Astrocyte (in vitro differentiated cells and primary cell): Measurements from ENCODE around the gene GCNT2. TPM values are rescaled to one million over a fixed set of nuclear protein-coding genes. Genes with fewer than 3 reads are reported as not detected.

ENCODE experiments used
- DNase-seq: peaks from one replicate; pipeline ENCODE4 v3.0.0-alpha.2; 2010; ENCODE audit warnings: low read depth
- FAIRE-seq: peaks from 2 replicates; lab custom pipeline; 2011; peaks lifted over from hg19 to GRCh38; lab: Jason Lieb, UNC
- H2AFZ ChIP-seq: 2 replicates; pipeline ENCODE4 v1.6.0; 2012; ENCODE audit warnings: low read depth, low read length, inconsistent platforms
- H3K27ac ChIP-seq: 2 replicates; pipeline ENCODE4 v1.5.1; 2011; ENCODE audit warnings: low read depth, low read length, inconsistent platforms
- H3K27me3 ChIP-seq: 2 replicates; pipeline ENCODE4 v1.6.0; 2011; ENCODE audit warnings: low read length, inconsistent platforms; ENCODE audit not compliant: insufficient read depth
- H3K36me3 ChIP-seq: 2 replicates; pipeline ENCODE4 v1.5.1; 2011; ENCODE audit warnings: low read length, inconsistent platforms; ENCODE audit not compliant: insufficient read depth
- H3K4me1 ChIP-seq: 2 replicates; pipeline ENCODE4 v1.5.1; 2011; ENCODE audit warnings: low read length, inconsistent platforms; ENCODE audit not compliant: insufficient read depth
- H3K4me2 ChIP-seq: 2 replicates; pipeline ENCODE4 v1.6.0; 2012; ENCODE audit warnings: low read length, inconsistent platforms
- H3K4me3 ChIP-seq: 2 replicates; pipeline ENCODE4 v1.5.1; 2011; ENCODE audit warnings: low read depth, mild to moderate bottlenecking, low read length, inconsistent platforms; ENCODE audit not compliant: insufficient read depth
- H3K79me2 ChIP-seq: 2 replicates; pipeline ENCODE4 v1.6.0; 2012; ENCODE audit warnings: mild to moderate bottlenecking, low read length, inconsistent platforms; ENCODE audit not compliant: insufficient read depth
- H3K9ac ChIP-seq: 2 replicates; pipeline ENCODE4 v1.6.0; 2012; ENCODE audit warnings: mild to moderate bottlenecking, low read length, inconsistent platforms
- H3K9me3 ChIP-seq: 2 replicates; pipeline ENCODE4 v1.5.1; 2012; ENCODE audit warnings: low read depth, mild to moderate bottlenecking, low read length, inconsistent platforms; ENCODE audit not compliant: insufficient read depth
- H4K20me1 ChIP-seq: 2 replicates; pipeline ENCODE4 v1.6.0; 2012; ENCODE audit warnings: low read length, inconsistent platforms; ENCODE audit not compliant: insufficient read depth
- H3K27ac Mint-ChIP-seq: one replicate; pipeline ENCODE4 v1.8.0; 2021; ENCODE audit warnings: mild to moderate bottlenecking, mixed read lengths; ENCODE audit not compliant: unreplicated experiment
- H3K27me3 Mint-ChIP-seq: one replicate; pipeline ENCODE4 v1.8.0; 2021; ENCODE audit warnings: low read depth, mixed read lengths; ENCODE audit not compliant: unreplicated experiment
- H3K36me3 Mint-ChIP-seq: one replicate; pipeline ENCODE4 v1.8.0; 2021; ENCODE audit warnings: low read depth, mixed read lengths; ENCODE audit not compliant: unreplicated experiment
- H3K4me1 Mint-ChIP-seq: one replicate; pipeline ENCODE4 v1.8.0; 2021; ENCODE audit warnings: low read depth, mixed read lengths; ENCODE audit not compliant: unreplicated experiment
- H3K4me3 Mint-ChIP-seq: one replicate; pipeline ENCODE4 v1.8.0; 2021; ENCODE audit warnings: mild to moderate bottlenecking, moderate library complexity, mixed read lengths; ENCODE audit not compliant: unreplicated experiment
- H3K9me3 Mint-ChIP-seq: one replicate; pipeline ENCODE4 v1.8.0; 2021; ENCODE audit warnings: mild to moderate bottlenecking, mixed read lengths; ENCODE audit not compliant: unreplicated experiment
- EZH2 ChIP-seq: IDR thresholded peaks from 2 replicates; pipeline ENCODE4 v1.6.1; 2012; ENCODE audit warnings: mild to moderate bottlenecking, low read length, inconsistent platforms; ENCODE audit not compliant: insufficient read depth
- total RNA-seq: library from RNA; stranded (reverse); gene quantifications from 2 replicates; pipeline ENCODE4 v1.2.1, GENCODE V29; 2021
- TF ChIP-seq, protein P1 (sequence below): IDR thresholded peaks from 2 replicates; pipeline ENCODE4 v1.5.1; 2011; ENCODE audit warnings: low read depth, mild to moderate bottlenecking, inconsistent platforms, low read length, moderate library complexity; ENCODE audit not compliant: insufficient read depth

The GCNT2 gene
- total RNA-seq, 1 donor from 2014 or later = 14.8 TPM

DNA sequence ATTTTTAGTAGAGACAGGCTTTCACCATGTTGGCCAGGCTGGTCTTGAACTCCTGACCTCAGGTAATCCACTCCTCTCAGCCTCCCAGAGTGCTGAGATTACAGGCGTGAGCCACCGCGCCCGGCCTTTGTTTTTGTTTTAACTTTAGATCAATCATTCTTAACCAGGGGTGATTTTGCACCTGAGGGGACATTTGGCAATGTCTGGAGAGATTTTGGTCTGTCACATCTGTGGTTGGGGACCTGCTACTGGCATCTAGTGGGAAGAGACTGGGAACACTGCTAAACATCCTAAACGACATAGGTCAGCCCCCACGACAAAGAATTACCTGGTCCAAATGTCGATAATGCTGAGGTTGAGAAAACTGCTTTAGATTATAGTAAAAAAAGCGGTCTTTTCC, 91.0 kb downstream of the GCNT2 start:
- Mint-ChIP-seq H3K9me3 (peaks cover 9% of the 10 kb centered on the region), H3K4me3 (no peak overlapping the region), H3K4me1 (no peaks in the 10 kb centered on the region), H3K27ac (no peak overlapping the region), H3K27me3 (no peaks in the 10 kb centered on the region), H3K36me3 (peaks cover 7% of the 10 kb centered on the region)
- H4K20me1 ChIP-seq = no peaks in the 10 kb centered on the region
- H3K36me3 ChIP-seq = no peaks in the 10 kb centered on the region
- H3K79me2 ChIP-seq = no peaks in the 10 kb centered on the region
- no peak for DNase-seq
- H3K4me1 ChIP-seq = no peaks in the 10 kb centered on the region
- H3K27ac ChIP-seq = no peak overlapping the region
- H3K9me3 ChIP-seq = peaks cover 3% of the 10 kb centered on the region
- TF ChIP-seq, protein P1, sequence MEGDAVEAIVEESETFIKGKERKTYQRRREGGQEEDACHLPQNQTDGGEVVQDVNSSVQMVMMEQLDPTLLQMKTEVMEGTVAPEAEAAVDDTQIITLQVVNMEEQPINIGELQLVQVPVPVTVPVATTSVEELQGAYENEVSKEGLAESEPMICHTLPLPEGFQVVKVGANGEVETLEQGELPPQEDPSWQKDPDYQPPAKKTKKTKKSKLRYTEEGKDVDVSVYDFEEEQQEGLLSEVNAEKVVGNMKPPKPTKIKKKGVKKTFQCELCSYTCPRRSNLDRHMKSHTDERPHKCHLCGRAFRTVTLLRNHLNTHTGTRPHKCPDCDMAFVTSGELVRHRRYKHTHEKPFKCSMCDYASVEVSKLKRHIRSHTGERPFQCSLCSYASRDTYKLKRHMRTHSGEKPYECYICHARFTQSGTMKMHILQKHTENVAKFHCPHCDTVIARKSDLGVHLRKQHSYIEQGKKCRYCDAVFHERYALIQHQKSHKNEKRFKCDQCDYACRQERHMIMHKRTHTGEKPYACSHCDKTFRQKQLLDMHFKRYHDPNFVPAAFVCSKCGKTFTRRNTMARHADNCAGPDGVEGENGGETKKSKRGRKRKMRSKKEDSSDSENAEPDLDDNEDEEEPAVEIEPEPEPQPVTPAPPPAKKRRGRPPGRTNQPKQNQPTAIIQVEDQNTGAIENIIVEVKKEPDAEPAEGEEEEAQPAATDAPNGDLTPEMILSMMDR = no peak
- no peak for TF ChIP-seq EZH2
- FAIRE-seq = no peak
- H2AFZ ChIP-seq = no peak overlapping the region
- no peak overlapping the region for H3K4me2 ChIP-seq
- H3K4me3 ChIP-seq = no peak overlapping the region
- no peaks in the 10 kb centered on the region for H3K27me3 ChIP-seq
- no peak overlapping the region for H3K9ac ChIP-seq

DNA sequence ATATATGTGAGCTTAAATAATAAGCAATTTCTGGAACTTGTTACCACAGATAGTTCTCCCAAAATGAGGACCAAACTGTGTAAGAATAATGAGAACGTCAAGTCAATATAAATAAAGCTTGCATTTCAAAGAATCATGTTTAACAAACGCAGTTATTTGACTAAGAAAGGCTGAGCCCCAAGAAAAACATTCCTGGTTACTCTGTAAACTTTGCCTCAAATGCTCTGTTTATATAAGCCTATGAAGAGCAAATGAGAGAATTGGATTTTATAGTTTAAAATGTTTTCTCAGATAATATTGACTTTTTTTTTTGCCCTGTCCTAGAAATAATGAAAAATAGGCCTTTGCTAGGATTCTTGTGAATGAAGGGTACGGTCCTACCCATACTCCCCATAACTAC, 91.9 kb downstream of the GCNT2 start:
- Histone ChIP-seq H3K4me2 (peak overlapping the region; percentile 20), H4K20me1 (no peaks in the 10 kb centered on the region), H3K9me3 (peaks cover 3% of the 10 kb centered on the region), H2AFZ (no peak overlapping the region), H3K27me3 (no peaks in the 10 kb centered on the region), H3K27ac (no peak overlapping the region), H3K9ac (no peak overlapping the region), H3K4me1 (no peaks in the 10 kb centered on the region), H3K79me2 (no peaks in the 10 kb centered on the region), H3K36me3 (no peaks in the 10 kb centered on the region), H3K4me3 (no peak overlapping the region)
- H3K4me3 Mint-ChIP-seq = no peak overlapping the region
- peaks cover 9% of the 10 kb centered on the region for H3K9me3 Mint-ChIP-seq
- DNase-seq (peak; percentile 39), FAIRE-seq (no peak)
- no peak for TF ChIP-seq EZH2
- TF ChIP-seq, protein P1 = no peak
- H3K27ac Mint-ChIP-seq = no peak overlapping the region
- H3K4me1 Mint-ChIP-seq = no peaks in the 10 kb centered on the region
- peaks cover 6% of the 10 kb centered on the region for H3K36me3 Mint-ChIP-seq
- H3K27me3 Mint-ChIP-seq = no peaks in the 10 kb centered on the region

DNA sequence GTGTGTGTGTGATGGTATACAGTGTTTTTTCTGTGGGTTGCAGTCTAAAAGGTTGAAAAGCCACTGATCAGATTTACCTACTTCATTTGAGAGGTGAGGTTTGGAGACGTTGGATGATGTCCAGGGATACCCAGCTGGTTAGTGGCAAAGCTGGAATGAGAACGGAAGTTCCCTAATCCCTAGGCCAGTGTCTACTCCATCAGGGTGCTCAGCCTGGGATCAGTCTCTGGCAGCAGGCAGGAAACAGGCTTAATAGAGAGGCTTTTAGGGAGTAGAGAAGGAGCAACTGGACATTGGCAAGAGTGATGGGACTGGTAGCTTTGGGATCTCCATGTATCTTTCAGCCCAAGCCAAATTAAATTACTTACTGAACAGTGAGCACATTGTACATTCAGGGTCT, 92.6 kb downstream of the GCNT2 start:
- Histone ChIP-seq H3K27ac (no peak overlapping the region), H3K4me1 (no peaks in the 10 kb centered on the region), H3K9ac (no peak overlapping the region), H3K9me3 (peaks cover 3% of the 10 kb centered on the region), H3K4me2 (peak overlapping the region; percentile 20), H4K20me1 (no peaks in the 10 kb centered on the region), H3K27me3 (no peaks in the 10 kb centered on the region), H3K36me3 (no peaks in the 10 kb centered on the region), H3K79me2 (no peaks in the 10 kb centered on the region), H3K4me3 (no peak overlapping the region), H2AFZ (no peak overlapping the region)
- no peak for DNase-seq
- Mint-ChIP-seq H3K27ac (no peak overlapping the region), H3K9me3 (peaks cover 9% of the 10 kb centered on the region), H3K27me3 (no peaks in the 10 kb centered on the region), H3K4me3 (no peak overlapping the region), H3K36me3 (peaks cover 4% of the 10 kb centered on the region), H3K4me1 (no peaks in the 10 kb centered on the region)
- no peak for TF ChIP-seq EZH2
- TF ChIP-seq, protein P1 = no peak
- no peak for FAIRE-seq
